Measurements from ENCODE around the gene CPSF7.

DNA sequence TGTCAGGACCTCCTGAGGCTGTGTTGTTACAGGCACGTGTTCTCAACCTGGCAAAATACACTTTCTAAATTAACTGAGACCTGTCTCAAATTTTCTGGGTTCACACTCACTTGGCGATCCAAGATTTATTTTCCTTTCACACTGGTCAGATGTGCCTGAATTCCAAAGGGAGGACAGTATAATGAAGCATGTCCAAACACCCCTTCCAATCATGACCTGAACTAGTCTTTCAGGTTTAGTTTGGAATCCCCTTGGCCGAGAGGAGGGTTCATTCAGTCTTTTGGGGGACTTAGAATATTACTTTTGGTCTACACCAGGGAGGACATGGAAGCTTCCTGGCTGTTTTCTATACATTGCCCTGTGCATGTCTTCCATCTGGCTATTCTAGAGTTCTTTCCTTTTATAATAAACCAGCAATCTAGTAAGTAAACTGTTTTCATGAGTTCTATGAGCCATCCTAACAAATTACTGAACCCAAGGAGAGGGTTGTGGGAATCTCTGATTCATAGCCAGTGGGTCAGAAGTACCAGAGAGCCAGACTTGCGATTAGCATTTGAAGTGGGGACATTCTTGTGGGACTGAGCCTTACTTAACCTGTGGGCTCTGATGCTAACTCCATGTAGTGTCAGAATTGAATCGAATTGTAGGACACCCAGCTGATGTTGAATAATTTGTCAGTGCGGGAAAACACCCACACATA lies 52.2 kb downstream of the CPSF7 start:
- TF ChIP-seq EZH2phosphoT487 (IDR thresholded peaks at IDR 0.05; ENCODE audit: borderline replicate concordance, low read length) (no peak), EZH2 (IDR thresholded peaks at IDR 0.05; ENCODE audit: low read length, unreplicated experiment) (no peak)
- TF ChIP-seq, protein P1, sequence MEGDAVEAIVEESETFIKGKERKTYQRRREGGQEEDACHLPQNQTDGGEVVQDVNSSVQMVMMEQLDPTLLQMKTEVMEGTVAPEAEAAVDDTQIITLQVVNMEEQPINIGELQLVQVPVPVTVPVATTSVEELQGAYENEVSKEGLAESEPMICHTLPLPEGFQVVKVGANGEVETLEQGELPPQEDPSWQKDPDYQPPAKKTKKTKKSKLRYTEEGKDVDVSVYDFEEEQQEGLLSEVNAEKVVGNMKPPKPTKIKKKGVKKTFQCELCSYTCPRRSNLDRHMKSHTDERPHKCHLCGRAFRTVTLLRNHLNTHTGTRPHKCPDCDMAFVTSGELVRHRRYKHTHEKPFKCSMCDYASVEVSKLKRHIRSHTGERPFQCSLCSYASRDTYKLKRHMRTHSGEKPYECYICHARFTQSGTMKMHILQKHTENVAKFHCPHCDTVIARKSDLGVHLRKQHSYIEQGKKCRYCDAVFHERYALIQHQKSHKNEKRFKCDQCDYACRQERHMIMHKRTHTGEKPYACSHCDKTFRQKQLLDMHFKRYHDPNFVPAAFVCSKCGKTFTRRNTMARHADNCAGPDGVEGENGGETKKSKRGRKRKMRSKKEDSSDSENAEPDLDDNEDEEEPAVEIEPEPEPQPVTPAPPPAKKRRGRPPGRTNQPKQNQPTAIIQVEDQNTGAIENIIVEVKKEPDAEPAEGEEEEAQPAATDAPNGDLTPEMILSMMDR (conservative IDR thresholded peaks at IDR 0.05; ENCODE audit: low read depth, low read length) = no peak
